Measurements from ENCODE around the gene NQO2. TPM values are rescaled to one million over a fixed set of nuclear protein-coding genes. Genes with fewer than 3 reads are reported as not detected.

The NQO2 gene
- total RNA-seq, 1 donor from 2014 or later, result 58.8 TPM

DNA sequence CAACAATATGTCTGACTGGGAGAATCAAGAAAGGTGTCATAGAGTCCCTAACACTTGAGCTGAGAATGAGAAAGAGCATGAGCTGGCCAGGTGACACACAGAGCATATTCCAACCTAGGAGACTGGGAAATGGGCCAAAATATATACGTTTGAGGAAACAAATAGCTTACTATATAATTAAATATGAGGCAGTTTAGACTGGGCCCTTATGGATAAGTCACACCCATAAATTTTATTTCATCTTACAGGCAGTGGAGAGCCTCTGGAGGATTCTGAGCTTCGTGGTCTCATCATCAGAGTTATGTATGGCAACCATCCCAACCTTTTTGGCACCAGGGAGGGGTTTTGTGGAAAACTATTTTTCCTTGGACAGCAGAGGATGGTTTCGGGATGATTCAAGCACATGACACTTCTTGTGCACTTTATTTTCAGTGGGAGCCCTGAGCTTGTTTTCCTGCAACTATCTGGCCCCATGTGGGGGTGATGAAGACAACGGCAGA lies 12.9 kb upstream of the NQO2 start:
- H3K36me3 Mint-ChIP-seq (ENCODE audit: low read depth, unreplicated experiment), result peaks cover 6% of the 10 kb centered on the region
- no peak overlapping the region for H3K27ac Mint-ChIP-seq (ENCODE audit: unreplicated experiment)
- TF ChIP-seq, protein P1, sequence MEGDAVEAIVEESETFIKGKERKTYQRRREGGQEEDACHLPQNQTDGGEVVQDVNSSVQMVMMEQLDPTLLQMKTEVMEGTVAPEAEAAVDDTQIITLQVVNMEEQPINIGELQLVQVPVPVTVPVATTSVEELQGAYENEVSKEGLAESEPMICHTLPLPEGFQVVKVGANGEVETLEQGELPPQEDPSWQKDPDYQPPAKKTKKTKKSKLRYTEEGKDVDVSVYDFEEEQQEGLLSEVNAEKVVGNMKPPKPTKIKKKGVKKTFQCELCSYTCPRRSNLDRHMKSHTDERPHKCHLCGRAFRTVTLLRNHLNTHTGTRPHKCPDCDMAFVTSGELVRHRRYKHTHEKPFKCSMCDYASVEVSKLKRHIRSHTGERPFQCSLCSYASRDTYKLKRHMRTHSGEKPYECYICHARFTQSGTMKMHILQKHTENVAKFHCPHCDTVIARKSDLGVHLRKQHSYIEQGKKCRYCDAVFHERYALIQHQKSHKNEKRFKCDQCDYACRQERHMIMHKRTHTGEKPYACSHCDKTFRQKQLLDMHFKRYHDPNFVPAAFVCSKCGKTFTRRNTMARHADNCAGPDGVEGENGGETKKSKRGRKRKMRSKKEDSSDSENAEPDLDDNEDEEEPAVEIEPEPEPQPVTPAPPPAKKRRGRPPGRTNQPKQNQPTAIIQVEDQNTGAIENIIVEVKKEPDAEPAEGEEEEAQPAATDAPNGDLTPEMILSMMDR (IDR thresholded peaks at IDR 0.05; ENCODE audit: unreplicated experiment), result no peak
- H3K4me1 Mint-ChIP-seq (ENCODE audit: unreplicated experiment), result peaks cover 61% of the 10 kb centered on the region
- H3K27me3 Mint-ChIP-seq (ENCODE audit: unreplicated experiment), result peaks cover 18% of the 10 kb centered on the region
- H3K4me3 Mint-ChIP-seq (ENCODE audit: unreplicated experiment), result peak overlapping the region; percentile 71
- H3K9me3 Mint-ChIP-seq (ENCODE audit: unreplicated experiment), result no peaks in the 10 kb centered on the region
- DNase-seq (ENCODE audit: low spot score), result no peak

GRCh38 chr6:2988094-2988425 lies 11.6 kb upstream of the NQO2 start:
- peaks cover 15% of the 10 kb centered on the region for H3K27me3 Mint-ChIP-seq (ENCODE audit: unreplicated experiment)
- H3K9me3 Mint-ChIP-seq (ENCODE audit: unreplicated experiment), result no peaks in the 10 kb centered on the region
- H3K36me3 Mint-ChIP-seq (ENCODE audit: low read depth, unreplicated experiment), result peaks cover 6% of the 10 kb centered on the region
- H3K4me3 Mint-ChIP-seq (ENCODE audit: unreplicated experiment), result peak overlapping the region; percentile 88
- TF ChIP-seq, protein P1 (IDR thresholded peaks at IDR 0.05; ENCODE audit: unreplicated experiment), result no peak
- DNase-seq (ENCODE audit: low spot score), result no peak
- peak overlapping the region; percentile 96 for H3K27ac Mint-ChIP-seq (ENCODE audit: unreplicated experiment)
- peaks cover 49% of the 10 kb centered on the region for H3K4me1 Mint-ChIP-seq (ENCODE audit: unreplicated experiment)

- Mint-ChIP-seq H3K27ac (ENCODE audit: unreplicated experiment) (peak overlapping the region; percentile 100), H3K27me3 (ENCODE audit: unreplicated experiment) (peaks cover 14% of the 10 kb centered on the region), H3K4me3 (ENCODE audit: unreplicated experiment) (peak overlapping the region; percentile 97), H3K9me3 (ENCODE audit: unreplicated experiment) (no peaks in the 10 kb centered on the region), H3K4me1 (ENCODE audit: unreplicated experiment) (peaks cover 43% of the 10 kb centered on the region), H3K36me3 (ENCODE audit: low read depth, unreplicated experiment) (peaks cover 6% of the 10 kb centered on the region)
- DNase-seq (ENCODE audit: low spot score), result peak; percentile 94
- TF ChIP-seq, protein P1 (IDR thresholded peaks at IDR 0.05; ENCODE audit: unreplicated experiment), result peak; percentile 72
Measured at GRCh38 chr6:2988426-2989331, 11.0 kb upstream of the NQO2 start.

GRCh38 chr6:2989332-2990247 lies 10.1 kb upstream of the NQO2 start:
- peak overlapping the region; percentile 97 for H3K4me3 Mint-ChIP-seq (ENCODE audit: unreplicated experiment)
- no peaks in the 10 kb centered on the region for H3K9me3 Mint-ChIP-seq (ENCODE audit: unreplicated experiment)
- H3K27ac Mint-ChIP-seq (ENCODE audit: unreplicated experiment), result peak overlapping the region; percentile 100
- TF ChIP-seq, protein P1 (IDR thresholded peaks at IDR 0.05; ENCODE audit: unreplicated experiment), result no peak
- DNase-seq (ENCODE audit: low spot score), result peak; percentile 78
- peaks cover 15% of the 10 kb centered on the region for H3K27me3 Mint-ChIP-seq (ENCODE audit: unreplicated experiment)
- H3K4me1 Mint-ChIP-seq (ENCODE audit: unreplicated experiment), result peaks cover 40% of the 10 kb centered on the region
- peaks cover 6% of the 10 kb centered on the region for H3K36me3 Mint-ChIP-seq (ENCODE audit: low read depth, unreplicated experiment)

All from endothelial cell (in vitro differentiated cells).